HG03045 (cell line): ENCODE measurements around the gene SYNGR4.
"Not testable (repeated sequence)": the region's sequence is repeated elsewhere in the genome, so short reads cannot be mapped to it uniquely, and the experiment has no call there.

Experiments used
- ATAC-seq: cut with Tn5 transposase; IDR thresholded peaks from one replicate; pipeline ENCODE4 v1.9.1; 2021; ENCODE audit warnings: mild to moderate bottlenecking, moderate library complexity; ENCODE audit not compliant: unreplicated experiment

SYNGR4 gene, protein sequence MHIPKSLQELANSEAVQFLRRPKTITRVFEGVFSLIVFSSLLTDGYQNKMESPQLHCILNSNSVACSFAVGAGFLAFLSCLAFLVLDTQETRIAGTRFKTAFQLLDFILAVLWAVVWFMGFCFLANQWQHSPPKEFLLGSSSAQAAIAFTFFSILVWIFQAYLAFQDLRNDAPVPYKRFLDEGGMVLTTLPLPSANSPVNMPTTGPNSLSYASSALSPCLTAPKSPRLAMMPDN

DNA sequence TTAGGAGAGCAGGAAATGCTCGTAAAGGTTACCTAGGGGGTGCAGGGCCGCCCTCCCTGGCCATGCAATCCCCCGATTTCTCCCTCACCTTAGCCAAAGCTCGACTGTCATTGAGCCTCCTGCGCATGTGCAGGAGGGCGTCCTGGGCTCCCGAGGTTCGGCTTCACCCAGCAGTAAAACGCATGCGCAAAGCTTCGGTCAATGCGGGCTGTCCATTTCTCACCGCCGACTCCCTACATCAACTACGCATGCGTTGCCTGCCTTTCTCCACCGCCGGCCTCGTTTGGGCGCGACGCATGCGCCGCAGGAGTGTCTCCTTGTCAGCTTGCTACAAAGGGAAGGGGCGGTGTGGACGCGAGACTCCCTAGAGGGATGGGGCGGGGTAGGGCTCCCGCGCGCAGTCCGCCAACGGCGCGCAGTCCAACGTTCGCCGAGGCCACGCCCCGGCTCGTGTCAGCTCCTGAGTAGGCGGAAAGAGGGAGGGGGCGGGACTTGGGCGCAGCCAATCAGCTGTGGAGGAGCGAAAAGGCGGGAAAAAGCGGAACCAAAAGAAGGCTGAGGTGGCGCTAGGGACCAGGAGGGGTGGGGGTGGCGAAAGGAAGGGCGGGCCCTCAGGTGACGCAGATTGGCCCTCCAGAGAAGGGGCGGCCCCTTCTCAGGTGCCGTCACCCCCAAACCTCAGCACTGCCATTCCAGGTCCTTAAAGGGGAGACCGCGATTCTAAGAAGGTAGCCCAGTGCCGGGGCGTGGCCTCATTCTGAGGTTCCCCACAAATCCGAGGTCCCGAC, at the start of gene SYNGR4, which contains the start of gene TMEM143:
Gene SYNGR4, plus strand, starts transcription at position 558 of the 788 bp plus-strand sequence. CDS start 1,476 bp downstream, outside the sequence.
Gene TMEM143, minus strand, starts transcription at position 131 of the 788 bp plus-strand sequence. Its CDS starts 20 bp downstream, at position 111.
- peak; percentile 78 for ATAC-seq

DNA sequence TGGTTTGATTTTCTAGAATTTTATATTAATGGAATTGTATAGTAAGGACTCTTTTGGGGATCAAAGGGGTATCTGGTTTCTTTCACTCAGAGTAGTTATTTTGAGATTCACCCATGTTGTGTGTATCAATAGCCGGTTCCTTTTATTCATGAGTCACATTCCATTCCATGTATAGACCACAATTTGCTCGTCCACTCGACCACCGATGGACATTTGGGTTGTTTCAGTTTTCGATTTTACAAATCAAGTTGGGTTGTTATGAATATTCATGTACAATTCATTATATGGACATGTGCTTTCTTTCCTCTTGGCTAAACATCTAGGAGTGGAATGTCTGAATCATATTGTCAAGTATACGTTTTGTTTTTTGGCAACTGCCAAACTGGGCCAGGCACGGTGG, 48.5 kb upstream of the SYNGR4 start:
- no peak for ATAC-seq

DNA sequence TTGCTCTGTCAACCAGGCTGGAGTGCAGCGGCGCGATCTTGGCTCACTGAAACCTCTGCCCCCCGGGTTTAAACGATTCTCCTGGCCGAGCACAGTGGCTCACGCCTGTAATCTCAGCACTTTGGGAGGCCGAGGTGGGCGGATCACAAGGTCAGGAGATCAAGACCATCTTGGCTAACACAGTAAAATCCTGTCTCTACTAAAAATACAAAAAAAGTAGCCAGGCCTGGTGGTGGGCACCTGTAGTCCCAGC, 46.5 kb upstream of the SYNGR4 start:
- not testable (repeated sequence) for ATAC-seq

DNA sequence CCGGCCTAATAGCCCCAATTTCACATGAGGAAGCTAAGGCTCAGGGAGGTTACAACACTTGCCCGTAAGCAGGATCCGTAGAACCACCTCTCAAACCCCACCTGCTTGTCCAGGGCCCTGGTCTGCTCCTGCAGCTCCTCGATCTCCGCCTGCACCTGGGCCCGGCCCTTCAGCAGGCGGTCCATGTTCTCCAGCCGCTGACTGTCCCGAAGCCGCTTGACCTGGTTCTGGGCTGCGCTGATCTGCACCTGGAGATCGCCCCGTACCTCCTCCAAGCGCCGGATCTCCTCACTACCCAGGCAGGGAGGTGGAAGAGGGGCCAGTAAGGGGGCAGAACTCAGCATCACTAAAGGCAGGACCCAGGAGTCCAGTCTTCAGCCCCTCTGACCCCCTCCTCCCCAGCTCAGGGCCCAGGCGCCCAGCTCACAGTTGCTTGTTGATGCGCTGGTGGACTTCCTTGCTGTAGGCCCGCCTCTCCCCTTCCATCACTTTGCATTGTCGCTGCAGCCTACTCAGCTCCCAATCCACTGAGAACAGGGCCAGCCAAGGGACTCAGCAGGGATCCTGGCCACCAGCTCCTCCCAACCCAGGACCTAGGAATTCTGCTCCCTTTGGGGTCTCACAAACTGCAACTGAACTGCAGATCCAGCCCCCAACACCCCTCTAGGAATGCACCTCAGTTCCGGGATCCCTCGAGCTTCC, 45.7 kb upstream of the SYNGR4 start:
- ATAC-seq: no peak

DNA sequence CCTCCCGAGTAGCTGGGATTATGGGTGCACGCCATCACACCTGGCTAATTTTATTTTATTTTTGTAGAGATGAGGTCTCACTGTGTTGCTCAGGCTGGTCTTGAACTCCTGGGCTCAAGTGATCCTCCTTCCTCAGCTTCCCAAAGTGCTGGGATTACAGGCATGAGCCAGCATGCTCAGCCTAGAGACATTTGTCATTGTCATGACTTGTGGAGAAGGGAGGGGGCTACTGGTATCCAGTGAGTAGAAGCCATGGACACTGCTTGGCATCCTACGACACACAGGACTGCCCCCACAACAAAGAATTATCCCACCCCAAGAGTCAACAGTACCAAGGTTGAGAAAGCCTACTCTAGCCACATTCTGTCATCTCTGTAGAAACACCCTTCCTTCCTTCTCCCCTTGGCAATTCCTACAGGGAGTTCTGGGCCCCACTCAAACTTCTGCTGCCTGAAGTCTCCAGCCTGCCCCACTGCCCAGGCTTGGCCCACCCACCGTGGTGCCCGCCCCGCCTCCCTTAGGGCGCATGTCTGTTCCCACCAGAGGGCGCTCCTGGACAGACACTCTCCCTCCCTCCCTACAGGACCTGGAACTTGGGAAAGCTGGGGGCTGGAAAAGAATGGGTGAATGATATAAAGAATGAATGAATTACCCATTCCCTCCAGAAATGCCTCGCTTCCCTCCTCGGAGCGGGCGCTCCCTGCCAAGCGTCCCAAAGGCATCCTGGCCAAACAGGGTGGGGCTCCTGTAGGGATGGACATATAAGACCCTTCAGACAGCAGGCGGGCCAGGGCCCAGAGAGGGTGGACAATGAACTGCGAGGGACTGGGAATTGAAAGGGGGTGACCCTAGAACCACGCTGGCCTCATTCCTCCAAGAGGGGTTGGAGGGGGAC, 44.3 kb upstream of the SYNGR4 start:
- ATAC-seq: no peak

DNA sequence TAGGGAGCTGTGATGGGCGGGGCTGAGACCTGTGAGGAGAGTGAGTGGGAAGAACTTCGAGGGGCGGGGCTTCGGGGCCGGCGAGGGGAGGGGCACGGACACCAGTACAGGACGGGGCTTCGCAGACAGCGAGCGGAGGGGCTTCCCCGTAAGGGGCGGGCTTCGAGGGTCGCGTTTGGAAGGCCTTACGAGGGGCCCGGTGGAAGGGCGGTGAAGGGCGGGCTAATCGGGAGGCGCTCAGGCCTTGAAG, 42.9 kb upstream of the SYNGR4 start:
- peak; percentile 48 for ATAC-seq

DNA sequence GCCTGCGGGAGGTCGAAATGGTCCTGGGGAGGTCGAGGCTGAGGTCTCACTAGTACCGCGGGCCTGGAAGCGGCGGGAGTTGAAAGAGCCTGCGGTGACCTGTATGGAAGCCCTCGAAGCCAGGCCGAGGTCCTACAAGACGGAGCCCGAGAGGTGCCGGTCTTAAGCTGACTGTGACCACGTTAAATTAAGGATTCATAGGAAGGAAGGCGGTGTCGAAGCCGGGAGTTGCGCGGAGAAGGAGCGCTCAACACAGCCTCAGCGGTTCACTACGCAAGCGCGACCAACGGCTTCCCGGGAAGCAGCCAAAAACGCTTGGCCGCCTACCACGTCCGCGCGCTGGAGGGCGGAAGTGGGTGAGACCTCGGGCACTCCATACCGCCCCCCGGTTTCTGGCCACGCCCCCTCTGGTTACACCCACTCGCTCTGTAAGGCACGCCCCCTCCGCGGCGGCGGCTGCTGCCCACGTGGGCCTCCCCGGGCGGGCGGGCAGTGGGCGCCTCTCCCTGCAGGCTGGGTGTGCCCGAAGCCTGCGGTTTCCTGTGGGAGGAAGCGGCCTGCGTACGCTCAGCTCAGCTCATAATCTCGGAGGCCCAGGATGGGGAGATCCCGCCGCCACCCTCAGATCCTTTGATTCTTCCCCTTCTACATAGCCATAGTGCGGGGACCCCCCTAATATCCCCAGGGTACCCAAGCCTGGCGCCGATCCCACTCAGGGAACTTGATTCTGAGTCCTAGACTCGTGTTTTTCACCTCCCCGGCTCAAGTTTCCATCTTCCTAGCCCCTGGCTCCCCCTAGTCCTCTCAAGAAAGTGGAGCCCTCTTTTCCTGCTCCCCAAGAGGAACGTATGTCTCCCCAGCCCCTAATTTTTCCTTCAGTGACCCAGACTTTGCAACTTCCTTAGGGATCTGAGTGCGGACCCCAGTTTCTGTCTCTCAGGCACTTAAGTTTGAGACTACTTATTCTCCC, 42.3 kb upstream of the SYNGR4 start:
- peak; percentile 63 for ATAC-seq

DNA sequence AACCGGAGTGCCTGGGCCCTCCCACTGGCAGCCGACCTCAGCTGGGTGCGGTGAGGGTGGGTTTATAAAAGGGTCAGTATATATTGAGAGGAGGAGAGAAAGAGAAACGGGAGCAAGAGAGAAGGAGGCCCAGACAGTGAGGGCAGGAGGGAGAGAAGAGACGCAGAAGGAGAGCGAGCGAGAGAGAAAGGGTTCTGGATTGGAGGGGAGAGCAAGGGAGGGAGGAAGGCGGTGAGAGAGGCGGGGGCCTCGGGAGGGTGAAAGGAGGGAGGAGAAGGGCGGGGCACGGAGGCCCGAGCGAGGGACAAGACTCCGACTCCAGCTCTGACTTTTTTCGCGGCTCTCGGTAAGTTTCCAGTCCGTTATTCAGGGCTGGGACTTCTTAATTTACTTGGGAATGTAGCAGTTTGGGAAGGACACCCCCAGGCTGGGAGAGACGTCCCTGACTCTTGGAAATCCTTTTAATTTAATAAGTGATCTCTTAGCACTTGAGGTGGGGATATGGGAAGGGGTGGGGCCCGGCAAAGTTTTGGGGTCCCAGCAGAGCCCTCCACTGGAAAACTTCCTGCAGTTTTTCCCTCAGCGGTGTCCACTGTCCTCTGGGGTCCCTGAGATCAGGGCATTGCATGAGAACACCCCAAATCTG, 38.8 kb upstream of the SYNGR4 start, which contains the start of gene EMP3:
Gene EMP3, plus strand, starts transcription at position 288 of the 646 bp plus-strand sequence. CDS start 1,293 bp downstream, outside the sequence.
- no peak for ATAC-seq

DNA sequence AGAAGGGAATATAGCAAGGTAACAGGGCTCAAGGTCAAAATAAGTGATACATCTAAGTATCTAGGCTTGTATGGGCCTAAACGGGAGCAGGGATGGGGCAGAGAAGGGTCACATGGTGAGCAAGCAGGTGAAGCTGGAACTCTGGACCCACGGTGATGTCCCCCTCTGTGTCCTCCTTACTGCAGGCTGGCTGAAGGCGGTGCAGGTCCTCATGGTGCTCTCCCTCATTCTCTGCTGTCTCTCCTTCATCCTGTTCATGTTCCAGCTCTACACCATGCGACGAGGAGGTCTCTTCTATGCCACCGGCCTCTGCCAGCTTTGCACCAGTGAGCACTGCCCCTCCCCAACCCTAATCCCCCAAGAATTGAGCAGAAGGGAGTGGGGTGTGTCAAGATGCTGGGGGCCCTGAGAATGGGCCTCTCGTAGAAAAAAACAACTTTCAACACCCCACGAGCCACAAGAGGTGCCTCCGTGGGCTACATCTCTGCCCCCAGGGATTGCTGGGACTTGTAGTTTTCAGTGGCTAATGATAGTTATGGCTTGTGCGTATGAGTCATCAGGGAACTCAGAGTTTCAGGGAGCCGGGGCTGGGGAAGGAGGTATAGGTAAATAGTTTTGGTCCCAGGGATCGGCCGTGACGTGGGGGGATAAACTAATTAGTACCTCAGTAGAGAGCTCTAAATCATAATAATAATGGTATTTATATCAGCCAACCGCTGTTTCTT, 34.8 kb upstream of the SYNGR4 start:
- no peak for ATAC-seq

DNA sequence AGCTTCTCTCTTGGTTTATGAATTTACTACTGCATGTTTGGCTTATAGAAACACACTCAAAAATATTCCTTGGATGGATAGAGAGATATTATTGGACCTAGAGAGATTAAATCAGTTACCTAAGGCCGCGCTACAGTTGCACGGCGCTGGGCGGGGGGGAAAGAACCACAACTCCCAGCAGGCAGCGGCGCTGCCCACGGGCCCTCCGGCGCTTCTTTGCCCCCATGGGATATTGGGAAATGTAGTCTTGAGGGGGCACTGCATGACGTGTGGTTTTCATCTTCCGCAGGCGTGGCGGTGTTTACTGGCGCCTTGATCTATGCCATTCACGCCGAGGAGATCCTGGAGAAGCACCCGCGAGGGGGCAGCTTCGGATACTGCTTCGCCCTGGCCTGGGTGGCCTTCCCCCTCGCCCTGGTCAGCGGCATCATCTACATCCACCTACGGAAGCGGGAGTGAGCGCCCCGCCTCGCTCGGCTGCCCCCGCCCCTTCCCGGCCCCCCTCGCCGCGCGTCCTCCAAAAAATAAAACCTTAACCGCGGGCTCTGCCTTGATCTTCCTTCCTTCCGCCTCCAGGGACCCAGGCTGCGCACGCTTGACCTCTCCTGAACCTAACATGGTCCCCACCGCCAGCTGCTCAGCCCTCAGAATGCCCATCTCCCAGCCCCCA, 34.0 kb upstream of the SYNGR4 start:
- ATAC-seq: peak; percentile 21

DNA sequence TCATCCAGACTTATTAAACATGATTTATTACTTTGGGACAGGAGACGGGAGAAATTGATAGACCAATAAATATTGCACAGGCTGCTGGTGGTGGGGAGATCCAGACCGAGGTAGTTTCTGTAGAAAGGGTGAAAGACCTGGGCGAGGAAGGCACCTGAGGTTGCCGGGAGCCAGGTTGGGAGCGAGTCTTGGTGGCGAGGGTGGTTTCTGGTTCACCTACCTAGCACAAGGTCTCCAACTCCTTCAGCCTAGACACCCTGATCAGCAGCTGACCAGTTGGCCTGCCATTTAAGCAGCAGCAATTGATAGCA, 31.9 kb upstream of the SYNGR4 start:
- no peak for ATAC-seq

DNA sequence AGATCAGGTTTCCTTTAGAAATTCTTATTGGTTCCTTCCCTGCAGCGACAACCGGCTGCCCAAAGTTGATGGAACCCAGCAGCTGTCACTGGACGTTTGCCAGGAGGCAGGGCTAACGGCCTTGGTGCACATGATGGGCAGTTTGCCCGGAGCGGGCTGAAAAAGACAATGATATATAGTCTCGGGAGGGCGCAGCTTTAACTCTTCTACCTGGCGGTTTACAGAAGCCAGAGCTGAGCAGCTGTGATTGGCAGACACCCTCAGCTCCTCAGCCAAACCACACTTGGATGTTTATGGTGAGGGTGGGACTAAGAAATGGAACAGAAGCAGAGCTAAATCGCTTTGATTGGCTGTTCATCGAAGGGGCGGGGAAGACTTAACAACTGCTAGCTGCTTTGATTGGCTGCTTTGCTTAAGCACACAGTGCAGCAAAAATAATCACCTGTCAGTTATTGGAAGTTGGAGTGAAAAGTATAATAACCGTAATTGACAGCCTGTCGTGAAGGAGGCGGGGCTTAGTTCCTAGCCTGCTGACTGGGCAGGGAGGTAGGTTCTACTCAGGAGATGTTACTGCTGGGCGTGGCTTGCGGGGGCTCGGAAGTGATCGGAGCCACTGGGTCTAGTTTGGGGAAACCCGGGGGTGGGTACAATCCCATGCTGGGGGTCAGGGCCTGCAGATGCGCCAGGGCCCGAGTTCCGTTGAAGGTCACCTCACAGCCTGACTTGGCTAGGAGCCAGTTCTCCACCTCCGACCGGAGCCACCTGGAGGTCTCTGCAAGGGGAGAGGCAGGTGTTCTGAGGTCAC, 31.3 kb upstream of the SYNGR4 start:
- ATAC-seq: peak; percentile 59

DNA sequence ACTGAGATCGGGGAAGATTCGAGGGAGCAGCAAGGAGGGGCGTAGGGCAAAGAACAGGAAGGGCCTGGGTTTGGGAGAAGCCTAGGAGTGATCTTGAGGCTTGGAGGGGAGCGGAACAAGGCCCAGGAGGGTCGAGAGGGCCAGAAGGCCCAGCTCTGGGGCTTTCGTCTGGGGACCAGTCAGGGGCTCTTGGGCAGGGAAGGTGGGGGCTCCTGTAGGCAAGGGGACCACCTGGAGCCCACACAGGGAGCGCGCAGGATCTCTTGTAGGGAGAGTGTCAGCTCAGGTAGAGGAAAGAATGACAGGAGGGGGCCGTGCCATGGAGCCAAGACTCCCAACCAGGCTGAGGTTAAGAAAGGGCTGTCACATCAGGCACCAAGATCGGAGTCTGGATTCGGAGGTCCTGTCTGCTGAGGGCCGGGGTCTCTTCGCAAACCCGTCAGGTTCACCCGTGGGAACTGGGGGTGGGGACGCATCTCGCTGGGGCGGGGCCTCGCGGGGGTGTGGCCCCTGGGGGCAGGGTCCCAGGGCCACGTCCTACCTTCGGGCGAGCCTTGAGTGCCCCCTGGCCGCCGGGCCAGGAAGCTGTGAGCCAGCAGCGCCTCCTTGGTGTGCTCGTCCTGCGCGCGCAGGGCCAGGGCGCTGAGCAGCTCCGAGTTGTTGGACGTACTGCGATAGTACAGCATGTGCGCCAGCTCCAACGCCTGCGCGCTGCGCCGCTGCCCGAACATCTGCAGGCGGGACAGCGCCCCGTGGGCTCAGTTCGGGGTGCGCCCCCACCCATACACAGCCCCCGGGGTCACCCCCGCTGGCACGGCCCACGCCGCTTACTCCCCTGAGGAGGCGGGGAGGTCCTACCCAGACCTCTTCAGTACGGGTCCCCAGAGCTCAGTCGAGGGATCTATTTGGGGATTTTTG, 30.4 kb upstream of the SYNGR4 start:
- peak; percentile 44 for ATAC-seq

DNA sequence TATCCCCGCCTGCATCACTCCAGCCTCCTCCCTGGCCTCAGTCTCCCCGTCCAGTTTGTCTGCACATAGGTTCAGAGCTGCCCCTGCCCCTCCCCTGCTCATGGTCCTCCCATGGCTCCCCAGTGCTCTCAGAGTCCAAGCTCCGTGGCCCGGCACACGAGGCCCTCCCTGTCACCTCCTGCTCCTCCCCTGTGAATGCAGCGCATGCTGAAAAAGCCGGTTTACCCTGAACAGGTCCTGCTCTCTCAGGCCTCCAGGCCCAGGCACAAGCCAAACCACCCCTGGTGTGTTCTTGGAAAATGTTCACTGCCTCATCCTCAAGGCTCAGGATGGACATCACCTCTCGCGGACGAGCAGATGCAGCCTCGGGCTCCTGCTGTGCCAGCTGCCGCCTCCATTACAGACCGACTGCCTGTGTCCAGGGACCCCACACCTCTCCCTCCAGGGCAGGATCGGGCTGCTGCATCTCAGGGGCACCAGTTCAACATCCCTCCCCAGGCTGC, 25.9 kb upstream of the SYNGR4 start:
- no peak for ATAC-seq

DNA sequence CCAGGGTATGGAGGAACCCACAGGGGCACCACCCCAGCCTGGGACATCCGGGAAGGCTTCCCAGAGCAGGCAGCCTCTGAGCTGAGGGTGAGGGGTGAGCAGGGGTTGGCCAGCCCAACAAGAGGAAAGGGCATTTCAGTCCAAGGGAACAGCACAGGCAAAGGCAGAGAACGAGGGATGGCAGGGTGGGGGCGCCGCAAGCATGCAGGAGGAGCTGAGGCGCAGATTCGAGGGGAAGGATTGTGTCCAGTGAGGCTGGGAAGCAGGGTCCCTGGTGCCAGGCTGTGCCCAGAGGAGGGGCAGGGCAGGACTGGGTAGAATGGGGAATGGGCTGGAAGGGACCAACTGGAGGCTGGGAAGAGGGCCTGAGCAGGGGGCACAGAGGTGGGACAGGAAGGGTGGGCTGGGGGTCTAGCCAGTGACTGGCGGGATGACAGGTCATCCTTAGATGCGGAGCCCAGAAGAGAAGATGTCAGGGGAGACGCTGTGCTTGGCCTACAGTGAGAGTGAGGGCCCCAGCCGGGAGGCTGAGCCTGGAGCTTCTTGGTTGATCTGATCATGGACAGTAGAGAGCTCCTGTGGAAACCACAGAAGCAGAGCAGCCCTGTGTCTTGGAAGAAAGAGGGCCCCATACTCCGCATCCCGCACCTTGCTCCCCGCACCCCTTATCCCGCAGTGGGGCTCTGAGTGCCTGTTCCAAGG, 25.2 kb upstream of the SYNGR4 start:
- ATAC-seq: no peak

DNA sequence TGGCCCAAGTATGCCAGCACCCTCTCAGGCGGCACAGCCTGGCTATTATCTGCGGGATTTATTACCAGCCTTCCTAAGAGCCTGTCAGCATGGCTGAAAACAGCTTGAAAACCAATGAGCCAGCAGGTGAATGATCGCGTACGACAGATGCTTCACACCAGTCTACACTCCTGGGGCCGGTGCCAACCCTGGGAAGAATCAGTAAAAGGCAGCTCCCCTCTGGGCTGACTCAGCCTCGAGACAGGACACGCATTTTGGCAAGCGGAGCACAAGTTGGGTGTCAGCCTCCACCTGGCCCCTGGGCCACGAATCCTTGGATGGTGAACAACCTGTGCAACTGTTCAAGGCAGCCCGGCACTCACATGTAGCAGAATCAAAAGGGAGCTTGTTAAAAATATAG, 23.2 kb upstream of the SYNGR4 start:
- ATAC-seq: no peak
